H9 (cell line): ENCODE measurements around the gene ABCA12. TPM values are rescaled to one million over a fixed set of nuclear protein-coding genes. Genes with fewer than 3 reads are reported as not detected.

Source experiments
- DNase-seq: peaks from one replicate; pipeline ENCODE4 v3.0.0-alpha.2; 2017
- H2AFZ ChIP-seq: one replicate; pipeline ENCODE4 v1.6.1; 2013; ENCODE audit warnings: mild to moderate bottlenecking, low read length, control low read depth, moderate library complexity
- H2AK5ac ChIP-seq: 2 replicates; pipeline ENCODE4 v1.6.1; 2013; ENCODE audit warnings: low read length, control low read depth, mixed read lengths; ENCODE audit not compliant: insufficient read length
- H2BK120ac ChIP-seq: one replicate; pipeline ENCODE4 v1.6.1; 2013; ENCODE audit warnings: low read depth, mild to moderate bottlenecking, low read length, control low read depth, inconsistent platforms; ENCODE audit not compliant: poor library complexity, severe bottlenecking
- H2BK12ac ChIP-seq: 2 replicates; pipeline ENCODE4 v1.6.1; 2013; ENCODE audit warnings: low read length, control low read depth, mixed read lengths, low read depth; ENCODE audit not compliant: insufficient read length
- H2BK15ac ChIP-seq: 2 replicates; pipeline ENCODE4 v1.6.1; 2013; ENCODE audit warnings: low read depth, low read length, control low read depth
- H2BK20ac ChIP-seq: one replicate; pipeline ENCODE4 v1.6.1; 2013; ENCODE audit warnings: low read depth, mild to moderate bottlenecking, low read length, control low read depth, inconsistent platforms; ENCODE audit not compliant: poor library complexity, severe bottlenecking
- H2BK5ac ChIP-seq: 2 replicates; pipeline ENCODE4 v1.6.1; 2013; ENCODE audit warnings: low read length, control low read depth, mixed read lengths; ENCODE audit not compliant: insufficient read length
- H3K14ac ChIP-seq: 2 replicates; pipeline ENCODE4 v1.6.1; 2013; ENCODE audit warnings: low read length, control low read depth; ENCODE audit not compliant: insufficient read depth
- H3K18ac ChIP-seq: 2 replicates; pipeline ENCODE4 v1.6.1; 2013; ENCODE audit warnings: low read depth, mild to moderate bottlenecking, mixed read lengths, low read length, control low read depth; ENCODE audit not compliant: insufficient read length
- H3K23ac ChIP-seq: 2 replicates; pipeline ENCODE4 v1.6.1; 2013; ENCODE audit warnings: low read length, control low read depth, mixed read lengths, low read depth; ENCODE audit not compliant: insufficient read length
- H3K23me2 ChIP-seq: 2 replicates; pipeline ENCODE4 v1.6.1; 2013; ENCODE audit warnings: low read depth, mild to moderate bottlenecking, mixed read lengths, low read length, control low read depth; ENCODE audit not compliant: insufficient read length, poor library complexity, severe bottlenecking
- H3K27ac ChIP-seq: 2 replicates; pipeline ENCODE4 v1.5.1; 2013; ENCODE audit warnings: low read length, control low read depth, mixed read lengths, low read depth; ENCODE audit not compliant: insufficient read length
- H3K27me3 ChIP-seq: 2 replicates; pipeline ENCODE4 v1.6.1; 2013; ENCODE audit warnings: low read length, control low read depth, inconsistent platforms; ENCODE audit not compliant: insufficient read depth
- H3K4ac ChIP-seq: 2 replicates; pipeline ENCODE4 v1.6.1; 2013; ENCODE audit warnings: low read depth, mild to moderate bottlenecking, control low read depth, inconsistent platforms, low read length, moderate library complexity
- H3K4me1 ChIP-seq: 2 replicates; pipeline ENCODE4 v1.6.1; 2013; ENCODE audit warnings: low read length, control low read depth, inconsistent platforms; ENCODE audit not compliant: insufficient read depth
- H3K4me2 ChIP-seq: 2 replicates; pipeline ENCODE4 v1.6.1; 2013; ENCODE audit warnings: low read length, control low read depth, mixed read lengths; ENCODE audit not compliant: insufficient read length, insufficient read depth
- H3K56ac ChIP-seq: 2 replicates; pipeline ENCODE4 v1.6.1; 2013; ENCODE audit warnings: low read depth, mild to moderate bottlenecking, mixed read lengths, low read length, control low read depth; ENCODE audit not compliant: insufficient read length
- H3K79me1 ChIP-seq: 2 replicates; pipeline ENCODE4 v1.6.1; 2013; ENCODE audit warnings: low read depth, mild to moderate bottlenecking, moderate library complexity, low read length, control low read depth, inconsistent platforms; ENCODE audit not compliant: insufficient read depth, poor library complexity, severe bottlenecking
- H3K79me2 ChIP-seq: 2 replicates; pipeline ENCODE4 v1.6.1; 2013; ENCODE audit warnings: low read length, control low read depth, inconsistent platforms; ENCODE audit not compliant: insufficient read depth
- H3K9ac ChIP-seq: 2 replicates; pipeline ENCODE4 v1.6.1; 2013; ENCODE audit warnings: low read length, control low read depth, mixed read lengths; ENCODE audit not compliant: insufficient read length; ENCODE audit errors: extremely low read depth
- H3K9me3 ChIP-seq: one replicate; pipeline ENCODE4 v1.6.1; 2013; ENCODE audit warnings: low read depth, low read length, inconsistent platforms; ENCODE audit not compliant: control insufficient read depth
- H3T11ph ChIP-seq: one replicate; pipeline ENCODE4 v1.6.1; 2013; ENCODE audit warnings: mild to moderate bottlenecking, low read length, control low read depth, inconsistent platforms
- H4K20me1 ChIP-seq: one replicate; pipeline ENCODE4 v1.6.1; 2013; ENCODE audit not compliant: control insufficient read depth, insufficient read length, insufficient read depth
- H4K5ac ChIP-seq: 2 replicates; pipeline ENCODE4 v1.6.1; 2013; ENCODE audit warnings: low read depth, mild to moderate bottlenecking, mixed read lengths, low read length, control low read depth; ENCODE audit not compliant: insufficient read length
- H4K8ac ChIP-seq: replicated peaks from 2 replicates; pipeline ENCODE4 v1.6.1; 2013; ENCODE audit warnings: low read length, control low read depth, mixed read lengths, low read depth; ENCODE audit not compliant: insufficient read length
- H4K91ac ChIP-seq: 2 replicates; pipeline ENCODE4 v1.6.1; 2013; ENCODE audit warnings: low read depth, mild to moderate bottlenecking, moderate library complexity, mixed read lengths, low read length, control low read depth; ENCODE audit not compliant: insufficient read length
- H3K27ac Mint-ChIP-seq, 3 experiments: 2 replicates in 2 of 3; 3 replicates in 1 of 3; pipeline ENCODE4 v1.8.0; 2020 to 2021; ENCODE audit warnings: mixed read lengths in 3 of 3, mild to moderate bottlenecking in 1 of 3, moderate library complexity in 1 of 3
- H3K27me3 Mint-ChIP-seq: 2 replicates; pipeline ENCODE4 v1.8.0; 2021; ENCODE audit warnings: low read depth, mild to moderate bottlenecking, moderate library complexity, mixed read lengths
- H3K36me3 Mint-ChIP-seq, 3 experiments: 2 replicates in 2 of 3; 3 replicates in 1 of 3; pipeline ENCODE4 v1.8.0; 2020 to 2021; ENCODE audit warnings: low read depth in 3 of 3, mixed read lengths in 3 of 3; ENCODE audit not compliant: insufficient read depth in 1 of 3
- H3K4me1 Mint-ChIP-seq, 2 experiments: 2 replicates each; pipeline ENCODE4 v1.8.0; 2020; ENCODE audit warnings: mixed read lengths in 2 of 2
- H3K4me3 Mint-ChIP-seq, 2 experiments: 2 replicates in 1 of 2; 3 replicates in 1 of 2; pipeline ENCODE4 v1.8.0; 2020 to 2021; ENCODE audit warnings: mild to moderate bottlenecking in 2 of 2, mixed read lengths in 2 of 2, moderate library complexity in 1 of 2
- H3K9me3 Mint-ChIP-seq, 2 experiments: 2 replicates in 1 of 2; 3 replicates in 1 of 2; pipeline ENCODE4 v1.8.0; 2020; ENCODE audit warnings: mild to moderate bottlenecking in 2 of 2, mixed read lengths in 2 of 2, moderate library complexity in 1 of 2
- WGBS: extraction: QIAGEN DNeasy Blood & Tissue Kit; methylation state at CpG from one replicate; pipeline ENCODE4 v1.1.7; 2013; ENCODE audit warnings: missing lambda C conversion rate, low lambda C conversion rate, mixed read lengths; ENCODE audit not compliant: insufficient read length; ENCODE audit errors: extremely low coverage; 5-methylcytosine and 5-hydroxymethylcytosine counted together
- total RNA-seq: library from RNA; stranded (reverse); gene quantifications from 2 replicates; pipeline ENCODE4 v1.2.1, GENCODE V29; 2021
- TF ChIP-seq, protein P1 (sequence below): fragments of 200-600 bp; sonication (generic); conservative IDR thresholded peaks from 3 replicates; pipeline ENCODE4 v1.8.0; 2021; ENCODE audit warnings: antibody characterized with exemption, mild to moderate bottlenecking

Gene ABCA12
- total RNA-seq, 1 experiment from 2014 or later: not detected

- no peaks in the 10 kb centered on the region for H3K36me3 Mint-ChIP-seq
- no peaks in the 10 kb centered on the region for H3K9me3 Mint-ChIP-seq
- H3K4me1 Mint-ChIP-seq: no peaks in the 10 kb centered on the region
- H3K27ac ChIP-seq: no peak overlapping the region
- H3K4me2 ChIP-seq: no peak overlapping the region
- no peaks in the 10 kb centered on the region for H3K79me1 ChIP-seq
- no peak overlapping the region for H2BK120ac ChIP-seq
- H3K27ac Mint-ChIP-seq: peak overlapping the region in 1 of 3 experiments; percentile 4; a peak in 1 of 7 replicates
- no peak overlapping the region for H3K9ac ChIP-seq
- no peak overlapping the region for H3K18ac ChIP-seq
- no peak overlapping the region for H3K14ac ChIP-seq
- no peak overlapping the region for H4K5ac ChIP-seq
- no peaks in the 10 kb centered on the region for H3K23me2 ChIP-seq
- TF ChIP-seq, protein P1, sequence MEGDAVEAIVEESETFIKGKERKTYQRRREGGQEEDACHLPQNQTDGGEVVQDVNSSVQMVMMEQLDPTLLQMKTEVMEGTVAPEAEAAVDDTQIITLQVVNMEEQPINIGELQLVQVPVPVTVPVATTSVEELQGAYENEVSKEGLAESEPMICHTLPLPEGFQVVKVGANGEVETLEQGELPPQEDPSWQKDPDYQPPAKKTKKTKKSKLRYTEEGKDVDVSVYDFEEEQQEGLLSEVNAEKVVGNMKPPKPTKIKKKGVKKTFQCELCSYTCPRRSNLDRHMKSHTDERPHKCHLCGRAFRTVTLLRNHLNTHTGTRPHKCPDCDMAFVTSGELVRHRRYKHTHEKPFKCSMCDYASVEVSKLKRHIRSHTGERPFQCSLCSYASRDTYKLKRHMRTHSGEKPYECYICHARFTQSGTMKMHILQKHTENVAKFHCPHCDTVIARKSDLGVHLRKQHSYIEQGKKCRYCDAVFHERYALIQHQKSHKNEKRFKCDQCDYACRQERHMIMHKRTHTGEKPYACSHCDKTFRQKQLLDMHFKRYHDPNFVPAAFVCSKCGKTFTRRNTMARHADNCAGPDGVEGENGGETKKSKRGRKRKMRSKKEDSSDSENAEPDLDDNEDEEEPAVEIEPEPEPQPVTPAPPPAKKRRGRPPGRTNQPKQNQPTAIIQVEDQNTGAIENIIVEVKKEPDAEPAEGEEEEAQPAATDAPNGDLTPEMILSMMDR: no peak
- no peak overlapping the region for H2BK12ac ChIP-seq
- no peak overlapping the region for H2AK5ac ChIP-seq
- WGBS: no CpG with 5 or more reads among the region's 2 CpGs
- H2BK15ac ChIP-seq: no peak overlapping the region
- H3K23ac ChIP-seq: no peak overlapping the region
- H4K20me1 ChIP-seq: no peaks in the 10 kb centered on the region
- no peak overlapping the region for H2AFZ ChIP-seq
- H4K91ac ChIP-seq: no peak overlapping the region
- no peak for DNase-seq
- no peak overlapping the region for H2BK5ac ChIP-seq
- no peaks in the 10 kb centered on the region for H3K9me3 ChIP-seq
- no peak overlapping the region for H2BK20ac ChIP-seq
- no peak overlapping the region for H3K56ac ChIP-seq
- no peaks in the 10 kb centered on the region for H3K4me1 ChIP-seq
- no peak overlapping the region for H4K8ac ChIP-seq
- no peak overlapping the region for H3K4ac ChIP-seq
- no peaks in the 10 kb centered on the region for H3K27me3 ChIP-seq
- no peak overlapping the region for H3K4me3 Mint-ChIP-seq
- no peaks in the 10 kb centered on the region; the same call in 1 of the 2 replicates for H3K27me3 Mint-ChIP-seq
- H3K79me2 ChIP-seq: no peaks in the 10 kb centered on the region
- no peak overlapping the region for H3T11ph ChIP-seq
These were observed 82.5 kb downstream of the ABCA12 start for GRCh38 chr2:215055891-215056290.
